DOHH2 (cell line): Measurements from ENCODE around the gene VEGFD.

ENCODE experiments used
- H3F3A ChIP-seq: fragments of 200-600 bp; sonication (generic), shearing (Covaris generic); 2 replicates; pipeline ENCODE4 v1.6.0; 2016; ENCODE audit warnings: antibody characterized with exemption, mild to moderate bottlenecking; ENCODE audit not compliant: control insufficient read depth, insufficient read depth
- H3K27ac ChIP-seq: fragments of 200-600 bp; sonication (generic); 2 replicates; pipeline ENCODE4 v1.5.1; 2014; ENCODE audit warnings: low read depth, mild to moderate bottlenecking, low read length, moderate library complexity
- H3K27me3 ChIP-seq: fragments of 200-600 bp; sonication (generic); 2 replicates; pipeline ENCODE4 v1.6.1; 2014; ENCODE audit warnings: mild to moderate bottlenecking, low read length, mixed read lengths; ENCODE audit not compliant: control insufficient read depth
- H3K36me3 ChIP-seq: fragments of 200-600 bp; sonication (generic); 2 replicates; pipeline ENCODE4 v1.6.1; 2014; ENCODE audit warnings: mild to moderate bottlenecking, low read length, moderate library complexity, mixed read lengths; ENCODE audit not compliant: control insufficient read depth
- H3K4me1 ChIP-seq: fragments of 200-600 bp; sonication (generic); 2 replicates; pipeline ENCODE4 v1.6.1; 2014; ENCODE audit warnings: mild to moderate bottlenecking, low read length, mixed read lengths; ENCODE audit not compliant: control insufficient read depth
- H3K4me2 ChIP-seq: fragments of 200-600 bp; sonication (generic); 2 replicates; pipeline ENCODE4 v1.6.0; 2014; ENCODE audit warnings: mild to moderate bottlenecking, low read length, moderate library complexity
- H3K4me3 ChIP-seq: fragments of 200-600 bp; sonication (generic); 2 replicates; pipeline ENCODE4 v1.5.1; 2014; ENCODE audit warnings: mild to moderate bottlenecking, low read length, mixed read lengths
- H3K79me2 ChIP-seq: fragments of 200-600 bp; sonication (generic); 2 replicates; pipeline ENCODE4 v1.6.1; 2014; ENCODE audit warnings: mild to moderate bottlenecking, low read length, mixed read lengths; ENCODE audit not compliant: control insufficient read depth
- H3K9me2 ChIP-seq: fragments of 200-600 bp; sonication (generic); replicated peaks from 2 replicates; pipeline ENCODE4 v1.6.1; 2014; ENCODE audit warnings: mild to moderate bottlenecking, low read length, mixed read lengths; ENCODE audit not compliant: control insufficient read depth
- H3K9me3 ChIP-seq: fragments of 200-600 bp; sonication (generic); 2 replicates; pipeline ENCODE4 v1.6.1; 2014; ENCODE audit warnings: antibody characterized with exemption, low read length, mixed read lengths; ENCODE audit not compliant: control insufficient read depth, insufficient read depth
- H4K20me1 ChIP-seq: fragments of 200-600 bp; sonication (generic); 2 replicates; pipeline ENCODE4 v1.6.0; 2014; ENCODE audit warnings: low read depth, mild to moderate bottlenecking, antibody characterized with exemption, low read length, moderate library complexity; ENCODE audit not compliant: control insufficient read depth, insufficient read depth
- CTCF ChIP-seq: fragments of 200-600 bp; sonication (generic); IDR thresholded peaks from one replicate; pipeline ENCODE4 v1.5.1; 2014; ENCODE audit warnings: antibody characterized with exemption, mild to moderate bottlenecking, low read depth, low read length; ENCODE audit not compliant: poor library complexity, severe bottlenecking
- EZH2phosphoT487 ChIP-seq: fragments of 200-600 bp; sonication (generic); IDR thresholded peaks from 2 replicates; pipeline ENCODE4 v1.6.1; 2017; ENCODE audit warnings: borderline replicate concordance, mild to moderate bottlenecking, antibody characterized with exemption, low read length, moderate library complexity, mixed read lengths

The VEGFD gene

GRCh38 chrX:15319075-15319474 lies 65.1 kb downstream of the VEGFD start:
- Histone ChIP-seq H3K79me2 (no peaks in the 10 kb centered on the region), H3K9me3 (no peaks in the 10 kb centered on the region), H3K36me3 (peaks cover 32% of the 10 kb centered on the region), H3F3A (no peaks in the 10 kb centered on the region), H3K9me2 (no peaks in the 10 kb centered on the region), H4K20me1 (no peaks in the 10 kb centered on the region), H3K27me3 (no peaks in the 10 kb centered on the region), H3K27ac (no peak overlapping the region), H3K4me2 (no peak overlapping the region), H3K4me3 (no peak overlapping the region), H3K4me1 (no peaks in the 10 kb centered on the region)
- TF ChIP-seq CTCF: no peak
- TF ChIP-seq EZH2phosphoT487: no peak

GRCh38 chrX:15315509-15315908 lies 68.7 kb downstream of the VEGFD start, which contains the start of gene ASB11:
TSS of gene ASB11 (minus strand) at chrX:15315640. CDS start at chrX:15315605, 35 bp downstream.
- no peaks in the 10 kb centered on the region for H3K4me1 ChIP-seq
- H3K9me3 ChIP-seq: no peaks in the 10 kb centered on the region
- H3K79me2 ChIP-seq: no peaks in the 10 kb centered on the region
- no peak within 1 kb of the TSS for H3K4me3 ChIP-seq
- H4K20me1 ChIP-seq: no peaks in the 10 kb centered on the region
- H3F3A ChIP-seq: no peaks in the 10 kb centered on the region
- TF ChIP-seq EZH2phosphoT487: no peak
- TF ChIP-seq CTCF: no peak
- no peaks in the 10 kb centered on the region for H3K27me3 ChIP-seq
- H3K27ac ChIP-seq: no peak within 1 kb of the TSS
- H3K4me2 ChIP-seq: no peak within 1 kb of the TSS
- no peaks in the 10 kb centered on the region for H3K9me2 ChIP-seq
- peaks cover 3% of the 10 kb centered on the region; the same call in 1 of the 2 replicates for H3K36me3 ChIP-seq

GRCh38 chrX:15314472-15314871 lies 69.7 kb downstream of the VEGFD start:
- H3K27ac ChIP-seq: no peak overlapping the region
- TF ChIP-seq EZH2phosphoT487 (no peak), CTCF (no peak)
- H3K79me2 ChIP-seq: no peaks in the 10 kb centered on the region
- H3F3A ChIP-seq: no peaks in the 10 kb centered on the region
- no peaks in the 10 kb centered on the region for H3K9me3 ChIP-seq
- no peaks in the 10 kb centered on the region for H3K36me3 ChIP-seq
- H3K27me3 ChIP-seq: no peaks in the 10 kb centered on the region
- no peaks in the 10 kb centered on the region for H3K4me1 ChIP-seq
- H3K4me2 ChIP-seq: no peak overlapping the region
- no peaks in the 10 kb centered on the region for H4K20me1 ChIP-seq
- H3K4me3 ChIP-seq: no peak overlapping the region
- no peaks in the 10 kb centered on the region for H3K9me2 ChIP-seq
